WTC11 (cell line): ENCODE results near the gene BARX2.

Source experiments
- CTCF ChIP-seq: fragments of 200-600 bp; IDR thresholded peaks from 2 replicates; pipeline ENCODE4 v1.8.0; 2022; ENCODE audit warnings: antibody characterized with exemption
- FOXK1 ChIP-seq: sonication (generic); formaldehyde crosslinking; IDR thresholded peaks from 2 replicates; pipeline ENCODE4 v1.8.0; 2022; ENCODE audit warnings: mild to moderate bottlenecking, moderate library complexity, missing genetic modification reagents
- MAX ChIP-seq: sonication (generic); formaldehyde crosslinking; IDR thresholded peaks from 2 replicates; pipeline ENCODE4 v1.8.0; 2022; ENCODE audit warnings: mild to moderate bottlenecking, missing genetic modification reagents
- NFE2L1 ChIP-seq: sonication (generic); formaldehyde crosslinking; IDR thresholded peaks from 2 replicates; pipeline ENCODE4 v1.8.1; 2023; ENCODE audit warnings: missing genetic modification reagents
- TCF7 ChIP-seq: sonication (generic); formaldehyde crosslinking; IDR thresholded peaks from 2 replicates; pipeline ENCODE4 v1.8.0; 2022; ENCODE audit warnings: mild to moderate bottlenecking, low read depth, missing genetic modification reagents, moderate library complexity
- ZNF532 ChIP-seq: fragments of 250-450 bp; sonication (Bioruptor Pico); IDR thresholded peaks from 2 replicates; pipeline ENCODE4 v1.9.0; 2021; ENCODE audit warnings: mild to moderate bottlenecking, borderline replicate concordance

- TF ChIP-seq ZNF532 (CRISPR knock-in tag) (no peak), CTCF (no peak), MAX (CRISPR knock-in tag) (no peak), TCF7 (CRISPR knock-in tag) (no peak), FOXK1 (CRISPR knock-in tag) (no peak), NFE2L1 (no peak)
Observed at GRCh38 chr11:129394709-129395108, 19.1 kb downstream of the BARX2 start.
